Measurements from ENCODE around the gene DIP2C.

Gene DIP2C

DNA sequence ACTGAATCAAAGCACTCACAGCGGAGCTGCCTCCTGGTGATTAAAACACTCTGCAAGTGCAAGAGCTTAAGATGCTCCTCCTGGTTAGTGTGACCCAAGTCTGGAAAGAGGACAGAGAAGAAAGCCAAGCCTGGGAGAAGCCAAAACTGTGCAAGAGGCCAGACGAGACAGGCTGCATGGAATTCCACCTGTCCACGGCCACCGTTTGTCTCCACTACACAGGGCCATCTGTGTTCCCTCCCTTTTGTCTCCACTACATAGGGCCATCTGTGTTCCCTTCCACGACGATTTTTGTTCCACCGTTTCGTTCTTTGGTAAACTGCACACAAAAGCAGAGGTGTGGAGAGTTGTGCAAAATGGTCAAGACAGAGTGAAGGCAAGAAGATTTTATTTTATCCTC, 233.0 kb downstream of the DIP2C start:
- DNase-seq = no peak
- no peaks in the 10 kb centered on the region for H3K9me3 ChIP-seq (ENCODE audit: severe bottlenecking)
- no peaks in the 10 kb centered on the region for H3K27me3 ChIP-seq (ENCODE audit: insufficient read depth, low read depth, severe bottlenecking)
- no peaks in the 10 kb centered on the region for H3K36me3 ChIP-seq
- no peak overlapping the region for H3K27ac ChIP-seq
- H3K4me3 ChIP-seq (ENCODE audit: low read depth, low read length) = no peak overlapping the region
- TF ChIP-seq, protein P1, sequence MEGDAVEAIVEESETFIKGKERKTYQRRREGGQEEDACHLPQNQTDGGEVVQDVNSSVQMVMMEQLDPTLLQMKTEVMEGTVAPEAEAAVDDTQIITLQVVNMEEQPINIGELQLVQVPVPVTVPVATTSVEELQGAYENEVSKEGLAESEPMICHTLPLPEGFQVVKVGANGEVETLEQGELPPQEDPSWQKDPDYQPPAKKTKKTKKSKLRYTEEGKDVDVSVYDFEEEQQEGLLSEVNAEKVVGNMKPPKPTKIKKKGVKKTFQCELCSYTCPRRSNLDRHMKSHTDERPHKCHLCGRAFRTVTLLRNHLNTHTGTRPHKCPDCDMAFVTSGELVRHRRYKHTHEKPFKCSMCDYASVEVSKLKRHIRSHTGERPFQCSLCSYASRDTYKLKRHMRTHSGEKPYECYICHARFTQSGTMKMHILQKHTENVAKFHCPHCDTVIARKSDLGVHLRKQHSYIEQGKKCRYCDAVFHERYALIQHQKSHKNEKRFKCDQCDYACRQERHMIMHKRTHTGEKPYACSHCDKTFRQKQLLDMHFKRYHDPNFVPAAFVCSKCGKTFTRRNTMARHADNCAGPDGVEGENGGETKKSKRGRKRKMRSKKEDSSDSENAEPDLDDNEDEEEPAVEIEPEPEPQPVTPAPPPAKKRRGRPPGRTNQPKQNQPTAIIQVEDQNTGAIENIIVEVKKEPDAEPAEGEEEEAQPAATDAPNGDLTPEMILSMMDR (IDR thresholded peaks at IDR 0.05; ENCODE audit: low read depth, low read length) = no peak

DNA sequence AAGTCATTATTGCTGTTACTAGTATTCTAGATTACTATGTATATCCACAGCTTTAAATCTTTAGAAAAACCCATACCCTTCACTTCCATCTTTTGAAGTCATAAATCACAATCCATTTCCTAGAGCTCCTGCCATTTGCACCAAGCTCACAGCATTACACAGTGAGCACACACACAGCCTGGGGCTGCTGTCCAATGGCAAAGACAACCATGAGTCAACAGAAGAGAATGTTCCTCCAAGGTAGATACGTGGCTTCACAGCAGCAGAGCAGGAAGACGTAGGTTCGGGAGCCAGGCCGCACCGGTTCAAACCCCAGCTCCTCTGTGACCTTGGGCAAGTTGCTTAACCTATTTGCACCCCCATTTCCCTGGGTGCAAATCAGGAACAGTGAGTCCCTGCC, 234.6 kb downstream of the DIP2C start:
- Histone ChIP-seq H3K27me3 (ENCODE audit: insufficient read depth, low read depth, severe bottlenecking) (no peaks in the 10 kb centered on the region), H3K9me3 (ENCODE audit: severe bottlenecking) (no peaks in the 10 kb centered on the region), H3K27ac (no peak overlapping the region), H3K36me3 (no peaks in the 10 kb centered on the region), H3K4me3 (ENCODE audit: low read depth, low read length) (no peak overlapping the region)
- TF ChIP-seq, protein P1 (IDR thresholded peaks at IDR 0.05; ENCODE audit: low read depth, low read length) = no peak
- DNase-seq = no peak

DNA sequence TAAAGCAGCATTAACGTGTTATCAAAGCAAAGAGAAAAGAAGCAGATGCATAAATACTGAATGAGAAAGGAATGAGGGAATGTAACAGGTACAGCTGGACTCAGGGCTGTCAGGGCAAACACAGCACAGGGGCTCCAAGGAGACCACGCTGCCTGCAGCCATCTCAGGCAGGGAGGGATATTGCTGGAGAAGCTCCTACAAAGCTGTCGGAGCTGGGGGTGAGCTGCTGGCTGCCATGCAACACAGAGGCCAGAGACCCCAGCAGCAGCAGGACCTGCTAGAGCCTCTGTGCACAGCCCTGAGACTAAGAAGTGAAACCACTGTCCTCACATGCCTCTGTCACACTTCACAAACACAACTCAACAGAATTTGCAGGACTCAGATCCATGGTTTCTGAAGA, 235.8 kb downstream of the DIP2C start:
- H3K9me3 ChIP-seq (ENCODE audit: severe bottlenecking) = no peaks in the 10 kb centered on the region
- no peaks in the 10 kb centered on the region for H3K36me3 ChIP-seq
- no peaks in the 10 kb centered on the region for H3K27me3 ChIP-seq (ENCODE audit: insufficient read depth, low read depth, severe bottlenecking)
- no peak overlapping the region for H3K4me3 ChIP-seq (ENCODE audit: low read depth, low read length)
- TF ChIP-seq, protein P1 (IDR thresholded peaks at IDR 0.05; ENCODE audit: low read depth, low read length) = no peak
- DNase-seq = no peak
- no peak overlapping the region for H3K27ac ChIP-seq

DNA sequence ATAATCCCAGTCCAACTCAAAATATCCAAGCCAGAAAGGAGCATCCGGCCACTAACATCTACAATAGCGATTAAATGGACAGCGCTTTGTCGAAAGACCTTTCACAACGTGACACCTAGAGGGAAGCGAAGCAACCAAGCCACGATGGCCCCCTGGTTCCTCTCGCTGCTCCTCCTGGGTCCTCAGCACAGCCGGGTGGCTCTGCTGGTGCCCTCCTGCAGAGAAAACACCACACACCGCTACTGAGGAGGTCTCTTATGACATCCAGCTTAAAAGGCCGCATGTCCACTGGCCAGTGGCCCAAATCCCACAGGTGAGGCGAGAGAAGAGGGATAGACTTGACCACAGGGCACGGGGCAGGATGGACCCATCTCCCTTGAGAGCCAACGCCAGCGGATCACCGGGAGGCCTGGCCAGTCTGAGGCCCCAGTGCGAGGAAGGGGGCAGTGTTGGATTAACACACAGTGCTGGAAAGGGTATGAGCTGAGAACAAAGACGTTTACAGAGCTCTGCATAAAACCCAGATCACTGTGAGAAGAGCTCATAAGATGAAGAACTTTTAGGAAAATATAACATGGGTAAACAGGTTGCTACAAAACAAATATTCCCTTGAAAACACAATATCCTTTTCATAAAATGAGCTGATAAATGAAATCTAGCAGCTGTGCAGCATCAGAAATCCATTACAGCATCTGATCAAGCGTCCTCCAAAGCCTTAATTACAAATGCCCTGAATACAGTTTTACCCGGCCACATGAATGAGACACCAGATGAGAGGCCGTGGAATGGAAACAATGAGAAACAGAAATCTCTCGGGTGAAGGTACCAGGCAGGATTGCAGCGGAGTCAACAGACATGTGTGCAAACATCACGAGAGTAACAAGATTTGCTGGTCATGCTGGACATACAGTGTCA, 236.7 kb downstream of the DIP2C start:
- Histone ChIP-seq H3K27ac (no peak overlapping the region), H3K36me3 (no peaks in the 10 kb centered on the region), H3K27me3 (ENCODE audit: insufficient read depth, low read depth, severe bottlenecking) (no peaks in the 10 kb centered on the region), H3K9me3 (ENCODE audit: severe bottlenecking) (no peaks in the 10 kb centered on the region), H3K4me3 (ENCODE audit: low read depth, low read length) (no peak overlapping the region)
- TF ChIP-seq, protein P1 (IDR thresholded peaks at IDR 0.05; ENCODE audit: low read depth, low read length) = no peak
- DNase-seq = peak; percentile 23

DNA sequence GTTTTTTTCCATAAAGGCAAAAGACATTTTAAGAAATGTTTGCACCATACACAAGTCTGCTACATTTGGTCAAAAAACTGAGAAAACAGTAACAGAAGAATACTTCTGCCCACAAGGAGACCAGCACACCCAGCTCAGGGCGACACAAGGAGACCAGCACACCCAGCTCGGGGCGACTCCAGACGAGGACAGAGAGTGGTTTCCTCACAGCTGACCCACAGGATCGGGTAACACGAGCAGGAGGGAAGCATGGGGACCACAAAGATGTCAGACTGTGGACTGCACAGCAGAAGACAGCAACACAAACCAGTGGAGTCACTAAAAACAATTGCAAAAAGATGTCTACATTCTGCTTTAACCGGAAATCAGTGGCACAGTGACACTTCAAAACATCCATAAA, 237.6 kb downstream of the DIP2C start:
- no peak overlapping the region for H3K4me3 ChIP-seq (ENCODE audit: low read depth, low read length)
- no peaks in the 10 kb centered on the region for H3K27me3 ChIP-seq (ENCODE audit: insufficient read depth, low read depth, severe bottlenecking)
- no peaks in the 10 kb centered on the region for H3K9me3 ChIP-seq (ENCODE audit: severe bottlenecking)
- H3K36me3 ChIP-seq = no peaks in the 10 kb centered on the region
- H3K27ac ChIP-seq = no peak overlapping the region
- DNase-seq = no peak
- TF ChIP-seq, protein P1 (IDR thresholded peaks at IDR 0.05; ENCODE audit: low read depth, low read length) = no peak

Data from WERI-Rb-1 (cell line).